Right ventricle myocardium inferior (tissue), 1 donor: ENCODE results near the gene RPH3AL. TPM values are rescaled to one million over a fixed set of nuclear protein-coding genes. Genes with fewer than 3 reads are reported as not detected.
A peak's percentile ranks its signal among the peaks of the same experiment; 100 is the strongest.
"Not testable (repeated sequence)": the region's sequence is repeated elsewhere in the genome, so short reads cannot be mapped to it uniquely, and the experiment has no call there.

ENCODE experiments used
- ATAC-seq: fragments of 200-7000 bp; cut with Tn5 transposase; one replicate; pipeline ENCODE4 v1.9.1; 2020; ENCODE audit warnings: mild to moderate bottlenecking, moderate library complexity
- DNase-seq: peaks from one replicate; pipeline ENCODE4 v3.0.0; 2021; ENCODE audit errors: missing footprints
- intact Hi-C: fragments of 100-400 bp; cut with DNase I; formaldehyde crosslinking; loops from one replicate; pipeline ENCODE4 v1.11.0; 2022
- total RNA-seq: library from RNA; stranded (reverse); fragmentation: NEBNext Ultra II Directional; extraction: Animal tissue kit (Norgen Biotek cat#: 25700); gene quantifications from one replicate; pipeline ENCODE4 v1.2.1, GENCODE V29; 2021
- donor health status: DM: no; HTN: yes; CAD: no; lungs with severe emphysema.

The RPH3AL gene
- total RNA-seq, 1 donor from 2014 or later, result 3.6 TPM

DNA sequence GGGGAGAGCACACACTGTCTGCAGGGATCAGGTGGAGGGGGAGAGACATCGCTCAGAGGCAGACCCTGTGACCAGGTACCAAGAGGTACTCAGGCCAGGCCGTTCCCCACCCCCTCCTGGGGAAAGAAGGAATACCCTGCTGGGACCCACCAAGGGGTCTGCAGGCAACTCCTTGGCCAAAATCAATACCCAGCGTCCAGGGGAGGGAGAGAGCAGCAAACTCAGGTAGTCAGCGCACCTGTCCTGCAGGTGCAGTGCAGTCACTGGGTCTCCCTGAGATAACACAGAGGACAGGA, 113.7 kb downstream of the RPH3AL start:
- DNase-seq, result no peak

DNA sequence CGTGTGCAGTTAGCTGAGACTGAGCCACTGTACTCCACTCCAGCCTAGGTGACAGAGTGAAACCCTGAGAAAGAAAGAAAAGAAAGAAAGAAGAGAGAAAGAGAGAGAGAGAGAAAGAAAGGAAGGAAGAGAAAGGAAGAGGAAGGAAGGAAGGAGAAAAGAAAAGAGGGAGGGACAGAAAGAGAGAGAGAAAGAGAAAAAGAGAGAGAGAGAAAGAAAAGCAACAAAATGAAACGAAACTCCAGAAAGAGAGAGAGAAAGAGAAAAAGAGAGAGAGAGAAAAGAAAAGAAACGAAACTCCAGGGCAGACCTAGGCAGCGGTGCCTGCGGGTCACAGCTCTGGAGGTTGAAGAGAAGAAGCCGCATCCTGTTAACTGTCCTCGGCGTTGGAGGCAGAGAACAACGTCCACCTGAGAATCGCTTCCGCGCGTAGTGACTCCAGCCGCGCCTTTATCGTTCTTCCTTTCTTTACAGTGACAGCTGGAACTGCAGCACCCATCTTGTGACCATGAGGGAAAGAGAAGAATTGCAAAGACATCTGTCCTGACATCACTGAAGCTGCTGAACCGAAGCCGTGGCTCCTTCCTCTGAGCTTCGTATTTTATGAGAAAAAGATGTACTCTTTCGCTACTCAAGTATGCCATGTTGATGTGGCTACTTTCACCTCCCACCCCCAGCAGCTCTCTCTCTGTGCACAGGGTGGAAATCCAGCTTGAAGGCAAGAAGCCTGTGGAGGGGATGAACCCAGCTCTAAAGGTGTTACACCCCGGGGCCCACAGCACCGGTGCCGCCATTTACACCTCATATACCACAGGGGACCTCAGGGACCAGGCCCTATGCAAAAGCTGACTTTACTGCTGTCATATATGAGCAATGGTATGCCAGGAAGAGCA, 114.3 kb downstream of the RPH3AL start:
- intact Hi-C loops, result no loop called here
- ATAC-seq (no peak), DNase-seq (no peak)

More for the DNA sequence above, 113.7 kb downstream of the RPH3AL start:
- intact Hi-C loops, result no loop called here
- no peak for ATAC-seq

DNA sequence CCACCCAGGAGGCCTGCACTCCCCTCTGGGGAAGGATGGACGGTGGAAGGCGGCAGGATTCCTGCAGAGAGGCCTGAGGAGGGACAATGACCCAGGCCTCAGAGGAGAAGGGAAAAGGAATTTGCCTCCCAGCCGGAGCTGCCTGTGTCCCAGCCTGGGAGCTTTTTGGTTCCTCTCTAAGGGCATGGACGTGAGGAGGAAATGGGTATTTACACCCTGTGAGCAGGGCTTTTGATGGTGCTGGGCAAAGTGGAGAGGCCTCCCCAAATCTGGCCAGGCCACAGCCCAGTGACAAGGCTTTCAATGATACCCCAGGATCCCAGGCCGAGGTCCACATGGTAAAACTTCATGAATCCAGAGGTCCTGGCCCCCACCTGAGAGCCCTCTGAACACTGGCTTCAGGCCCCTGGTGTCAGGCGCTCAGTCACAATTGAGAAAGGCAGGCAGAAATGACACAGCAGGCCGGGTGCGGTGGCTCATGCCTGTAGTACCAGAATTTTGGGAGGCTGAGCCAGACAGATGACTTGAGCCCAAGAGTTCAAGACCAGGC, 115.1 kb downstream of the RPH3AL start:
- DNase-seq (peak; percentile 11), ATAC-seq (no peak)
- intact Hi-C loops, result no loop called here

DNA sequence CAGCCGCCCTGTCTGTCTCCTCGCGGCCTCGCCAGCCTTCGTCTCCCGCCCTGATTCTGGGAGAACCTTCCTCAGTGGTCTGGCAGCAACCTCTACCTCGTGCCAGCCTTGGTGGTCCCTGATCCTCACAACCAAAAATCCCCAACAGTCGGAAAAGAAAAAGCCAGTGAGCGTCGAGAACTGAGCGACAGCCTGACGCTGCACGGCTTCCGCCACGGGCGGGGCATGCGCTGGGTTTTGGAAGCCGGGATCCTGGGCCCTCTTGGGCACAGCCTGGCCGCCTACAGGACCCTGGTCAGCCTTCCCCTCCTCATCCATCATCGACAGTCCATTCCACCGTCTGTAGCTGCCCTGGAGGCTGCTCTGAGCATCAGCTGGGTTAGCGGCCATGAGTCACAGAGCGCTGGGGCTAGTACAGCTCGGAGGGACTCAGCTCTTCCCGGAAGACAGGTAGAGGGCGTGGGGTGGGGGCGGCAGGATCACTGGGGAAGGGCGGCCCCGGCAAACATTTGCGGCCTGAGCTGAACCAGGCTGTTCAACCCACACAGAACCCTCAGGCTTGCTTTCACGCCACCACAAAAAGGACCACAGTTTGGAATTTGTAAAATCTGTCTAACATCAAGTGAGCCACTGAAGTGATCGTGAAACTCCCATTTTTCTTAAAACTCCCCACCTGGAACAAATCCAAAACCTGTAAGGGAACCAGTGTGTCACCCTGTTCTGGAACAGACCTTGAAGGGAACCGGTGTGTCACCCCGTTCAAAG, 115.8 kb downstream of the RPH3AL start:
- intact Hi-C loops, result no loop called here
- ATAC-seq (no peak), DNase-seq (peak; percentile 42)

DNA sequence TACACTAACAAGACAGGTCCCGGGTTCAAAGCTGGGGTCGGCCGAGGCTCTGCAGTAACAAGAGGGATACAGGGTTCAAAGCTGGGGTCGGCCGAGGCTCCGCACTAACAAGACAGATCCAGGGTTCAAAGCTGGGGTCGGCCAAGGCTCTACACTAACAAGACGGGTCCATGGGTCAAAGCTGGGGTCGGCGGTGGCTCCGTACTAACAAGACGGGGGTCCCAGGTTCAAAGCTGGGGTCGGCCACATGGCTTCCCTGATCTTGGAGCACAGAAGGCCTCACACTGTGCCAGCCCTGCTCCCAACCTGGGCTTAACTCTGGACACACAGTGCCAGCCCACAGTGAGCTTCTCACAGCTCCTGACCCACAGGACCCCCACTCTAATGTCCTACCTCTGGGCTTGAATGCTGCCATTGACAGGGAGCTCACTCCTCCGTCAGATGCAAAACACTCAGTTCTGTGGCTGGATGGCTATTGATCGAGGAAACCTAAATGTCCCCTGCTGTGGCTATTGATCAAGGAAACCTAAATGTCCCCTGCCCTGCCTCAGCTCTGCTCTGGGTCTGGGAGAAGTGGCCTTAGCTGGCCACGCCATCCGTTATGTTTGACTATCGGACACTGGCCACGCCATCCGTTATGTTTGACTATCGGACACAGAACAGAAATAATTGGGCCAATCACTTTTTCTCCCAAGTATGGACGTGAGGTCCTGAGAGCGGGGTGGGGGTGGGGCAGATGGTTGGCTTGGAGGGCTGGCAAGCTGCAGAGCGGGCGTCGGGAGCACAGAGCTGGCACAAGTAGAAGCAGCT, 116.6 kb downstream of the RPH3AL start:
- DNase-seq, result peak; percentile 48
- intact Hi-C loops, result no loop called here
- no peak for ATAC-seq

DNA sequence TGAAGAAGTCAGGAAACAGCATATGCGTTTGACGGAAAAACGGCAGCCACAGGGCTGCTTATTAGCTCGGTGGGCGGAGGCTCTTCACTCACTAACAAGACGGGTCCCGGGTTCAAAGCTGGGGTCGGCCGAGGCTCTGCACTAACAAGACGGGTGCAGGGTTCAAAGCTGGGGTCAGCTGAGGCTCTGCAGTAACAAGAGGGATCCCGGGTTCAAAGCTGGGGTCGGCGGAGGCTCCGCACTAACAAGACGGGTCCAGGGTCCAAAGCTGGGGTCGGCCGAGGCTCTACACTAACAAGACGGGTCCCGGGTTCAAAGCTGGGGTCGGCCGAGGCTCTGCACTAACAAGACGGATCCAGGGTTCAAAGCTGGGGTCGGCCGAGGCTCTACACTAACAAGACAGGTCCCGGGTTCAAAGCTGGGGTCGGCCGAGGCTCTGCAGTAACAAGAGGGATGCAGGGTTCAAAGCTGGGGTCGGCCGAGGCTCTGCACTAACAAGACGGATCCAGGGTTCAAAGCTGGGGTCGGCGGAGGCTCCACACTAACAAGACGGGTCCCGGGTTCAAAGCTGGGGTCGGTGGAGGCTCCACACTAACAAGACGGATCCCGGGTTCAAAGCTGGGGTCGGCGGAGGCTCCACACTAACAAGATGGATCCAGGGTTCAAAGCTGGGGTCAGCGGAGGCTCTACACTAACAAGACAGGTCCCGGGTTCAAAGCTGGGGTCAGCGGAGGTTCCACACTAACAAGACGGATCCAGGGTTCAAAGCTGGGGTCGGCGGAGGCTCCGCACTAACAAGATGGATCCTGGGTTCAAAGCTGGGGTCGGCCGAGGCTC, 117.4 kb downstream of the RPH3AL start:
- DNase-seq, result peak; percentile 60
- ATAC-seq, result not testable (repeated sequence)
- intact Hi-C loops, result loop anchor here (5.0 kb wide), 1 partner anchor 53 kb away; the partner anchor contains the start of gene DOC2B

DNA sequence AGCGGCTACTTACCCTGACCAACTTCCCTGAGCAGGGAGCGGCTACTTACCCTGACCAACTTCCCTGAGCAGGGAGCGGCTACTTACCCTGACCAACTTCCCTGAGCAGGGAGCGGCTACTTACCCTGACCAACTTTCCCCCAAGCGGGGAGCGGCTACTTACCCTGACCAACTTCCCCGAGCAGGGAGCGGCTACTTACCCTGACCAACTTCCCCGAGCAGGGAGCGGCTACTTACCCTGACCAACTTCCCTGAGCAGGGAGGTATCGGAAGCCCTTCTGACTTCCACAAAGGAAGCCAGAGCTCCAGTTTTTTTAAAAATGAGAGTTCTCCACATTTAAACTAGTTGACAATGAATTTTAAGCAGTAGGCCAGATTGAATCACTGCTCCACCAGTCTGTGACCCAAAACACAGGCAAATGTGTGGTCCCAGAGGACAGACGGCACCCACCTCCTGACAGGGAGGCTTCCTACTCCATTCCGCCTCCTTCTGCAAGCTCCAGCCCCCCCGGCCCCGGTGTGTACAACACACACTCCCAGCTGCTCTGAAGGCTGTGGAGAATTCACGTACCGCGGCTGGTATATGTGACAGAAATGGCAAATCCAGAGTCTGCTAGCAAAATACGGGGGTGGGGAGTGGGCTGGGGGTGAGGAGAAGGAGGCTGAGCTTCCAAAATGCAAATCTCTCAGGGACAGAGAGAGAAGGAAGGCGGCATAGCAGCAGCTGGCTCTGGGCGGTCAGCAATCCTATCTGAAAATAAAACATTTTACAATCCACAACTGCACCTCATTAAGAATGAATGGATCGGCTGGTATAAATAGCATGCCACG, 118.2 kb downstream of the RPH3AL start:
- peak; percentile 32 for DNase-seq
- ATAC-seq, result not testable (repeated sequence)
- intact Hi-C loops, result loop anchor here (5.0 kb wide), 1 partner anchor 52 kb away; the partner anchor contains the start of gene DOC2B

DNA sequence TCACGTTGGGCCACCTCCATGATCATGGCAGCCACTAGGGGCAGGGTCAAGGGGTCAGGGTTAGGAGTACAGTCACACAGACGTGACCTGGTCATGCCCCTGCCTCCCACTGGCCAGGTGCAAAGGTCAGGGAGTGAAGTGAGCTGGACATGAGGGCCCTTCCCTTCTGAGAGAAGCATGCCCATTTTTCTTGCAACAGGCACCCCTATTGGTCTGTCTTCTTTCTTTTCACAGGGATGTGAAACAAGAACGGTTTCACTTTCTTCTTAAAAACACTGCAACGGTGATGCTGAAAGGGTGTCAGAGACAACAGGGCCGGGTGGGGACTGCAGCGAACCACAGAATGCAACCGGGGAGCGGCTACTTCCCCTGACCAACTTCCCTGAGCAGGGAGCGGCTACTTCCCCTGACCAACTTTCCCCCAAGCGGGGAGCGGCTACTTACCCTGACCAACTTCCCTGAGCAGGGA, 119.1 kb downstream of the RPH3AL start:
- intact Hi-C loops, result loop anchor here (5.0 kb wide), 1 partner anchor 51 kb away; the partner anchor contains the start of gene DOC2B
- DNase-seq (peak; percentile 56), ATAC-seq (peak; percentile 29)

DNA sequence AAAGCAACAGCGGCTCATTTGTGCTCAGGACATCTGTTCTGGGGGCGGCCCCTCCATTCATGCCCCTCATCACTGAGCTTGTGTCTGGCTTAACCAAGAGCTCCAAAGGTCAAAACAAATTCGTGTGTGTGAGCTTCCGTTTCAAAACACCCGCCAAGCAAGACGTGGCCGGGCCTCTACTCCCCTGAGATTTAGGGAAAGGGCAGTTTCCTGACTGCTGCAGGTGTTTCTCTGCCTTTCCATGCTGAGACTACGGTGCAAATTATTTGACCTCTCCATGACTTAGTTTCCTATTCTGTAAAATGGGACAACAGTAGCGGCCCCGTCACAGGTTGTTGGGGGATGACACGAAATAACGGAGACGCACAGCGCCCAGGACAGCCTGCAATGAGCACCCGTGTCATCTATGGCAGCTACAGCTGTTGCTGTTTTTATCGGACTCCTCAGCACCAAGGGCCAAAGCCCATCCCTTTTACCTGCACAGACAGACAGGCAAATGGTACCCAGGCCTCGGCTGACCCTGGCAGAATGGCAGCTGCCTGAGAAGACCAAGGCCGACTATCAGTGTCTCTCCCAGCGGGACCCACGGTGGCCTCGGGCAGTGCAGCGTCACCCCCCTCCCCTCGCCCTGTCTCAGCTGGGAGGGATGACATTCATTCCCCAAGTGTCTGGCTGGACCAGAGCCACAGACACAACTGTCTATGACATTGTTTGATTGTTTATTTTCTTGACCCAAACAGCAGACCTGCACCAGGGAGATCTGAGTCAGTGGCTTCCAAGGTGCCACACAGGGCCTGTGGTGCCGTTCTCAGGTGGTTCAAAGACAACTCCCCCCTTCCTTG, 120.4 kb downstream of the RPH3AL start:
- no peak for ATAC-seq
- intact Hi-C loops, result loop anchor here (5.0 kb wide), 1 partner anchor 50 kb away; the partner anchor contains the start of gene DOC2B
- peak; percentile 16 for DNase-seq

DNA sequence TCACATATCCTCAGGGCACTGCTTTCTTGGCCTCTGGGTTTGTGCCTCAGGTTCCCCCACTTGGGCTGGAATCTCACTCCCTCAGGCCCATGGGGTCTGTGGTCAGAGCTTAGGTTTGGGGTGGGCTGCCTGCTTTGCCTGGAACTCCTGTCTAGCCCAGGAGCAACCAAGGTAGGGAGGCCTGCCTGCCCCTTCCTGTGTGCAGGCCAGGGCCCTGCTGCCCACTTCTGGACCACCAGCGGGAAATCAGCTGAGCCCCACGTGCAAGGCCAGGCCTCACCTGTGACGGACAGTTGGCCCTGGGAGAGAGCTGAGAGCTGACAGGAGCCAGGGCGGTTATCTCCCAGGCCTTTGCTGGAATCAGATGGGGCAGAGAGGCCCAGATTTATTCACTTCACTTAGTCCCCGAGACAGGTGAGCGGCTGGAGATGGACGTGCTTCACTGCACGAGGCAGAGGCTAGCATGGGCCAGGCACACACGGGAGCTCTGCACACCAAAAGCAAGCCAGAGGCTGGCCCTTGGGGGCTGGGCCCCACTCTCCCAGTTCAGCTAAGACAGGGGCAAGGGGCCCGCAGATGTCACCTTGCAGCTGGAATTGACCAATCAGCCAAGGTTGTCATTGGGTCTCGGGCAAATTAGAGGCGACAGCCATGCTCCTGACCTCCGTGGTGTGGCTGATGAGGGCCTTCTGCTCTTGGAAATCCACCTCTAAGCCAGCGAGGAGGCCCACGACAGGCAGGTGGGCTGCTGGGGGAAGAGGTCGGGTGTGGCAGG, 121.2 kb downstream of the RPH3AL start:
- intact Hi-C loops, result loop anchor here (5.0 kb wide), 1 partner anchor 49 kb away; the partner anchor contains the start of gene DOC2B
- ATAC-seq (no peak), DNase-seq (peak; percentile 31)

DNA sequence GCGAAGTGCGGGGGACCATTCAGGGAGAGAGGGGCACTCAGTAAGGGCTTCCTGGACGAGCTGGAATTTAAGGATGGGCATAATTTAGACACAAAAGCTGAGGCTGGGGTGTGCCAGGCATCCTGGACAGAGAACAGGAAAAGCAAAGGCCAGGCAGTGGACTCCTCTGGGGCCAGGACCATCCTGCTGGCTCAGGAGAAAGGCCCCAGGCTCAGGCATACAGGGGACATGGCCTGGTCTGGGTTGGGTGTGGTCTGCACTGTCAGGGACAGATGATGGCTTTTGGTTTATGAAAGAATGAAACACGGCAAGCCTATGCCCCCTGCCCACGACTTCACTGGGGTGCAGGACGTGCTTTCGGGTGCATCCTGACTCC, 122.2 kb downstream of the RPH3AL start:
- DNase-seq, result peak; percentile 9
- intact Hi-C loops, result loop anchor here (5.0 kb wide), 1 partner anchor 48 kb away; the partner anchor contains the start of gene DOC2B
- ATAC-seq, result no peak

DNA sequence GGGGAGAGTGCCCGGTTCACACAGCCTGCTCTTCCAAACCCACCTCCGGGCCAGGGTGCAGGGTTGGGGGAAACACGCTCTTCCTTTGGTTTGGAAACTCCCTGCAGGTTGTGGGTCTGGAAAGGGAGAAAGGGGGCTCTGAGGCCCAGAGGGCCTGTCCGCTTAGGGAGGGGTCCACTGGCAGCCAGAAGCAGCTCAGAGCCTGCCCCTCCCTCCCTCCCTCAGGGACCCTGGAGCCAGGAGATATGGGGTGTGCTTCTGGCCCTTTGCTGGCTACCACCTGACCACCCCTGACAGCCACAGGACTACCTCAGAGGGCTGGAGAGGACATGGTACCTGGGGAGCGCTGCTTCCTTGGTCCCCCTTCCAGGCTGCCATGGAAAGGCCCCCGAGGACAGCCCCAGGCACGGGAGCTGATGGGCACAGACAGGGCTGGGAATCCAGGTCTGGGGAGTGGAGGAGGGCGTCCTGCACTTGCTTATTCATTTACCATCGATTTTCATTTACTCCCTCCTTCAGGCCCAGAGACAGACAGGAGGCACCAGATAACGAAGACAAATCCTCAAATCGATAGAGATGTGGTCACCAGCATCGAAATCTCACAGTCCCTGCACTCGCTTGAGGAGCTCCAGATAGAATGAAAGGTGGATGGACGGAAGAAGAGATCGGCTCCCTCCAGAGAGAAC, 122.8 kb downstream of the RPH3AL start:
- ATAC-seq, result no peak
- DNase-seq, result peak; percentile 9
- intact Hi-C loops, result loop anchor here (5.0 kb wide), 1 partner anchor 48 kb away; the partner anchor contains the start of gene DOC2B

DNA sequence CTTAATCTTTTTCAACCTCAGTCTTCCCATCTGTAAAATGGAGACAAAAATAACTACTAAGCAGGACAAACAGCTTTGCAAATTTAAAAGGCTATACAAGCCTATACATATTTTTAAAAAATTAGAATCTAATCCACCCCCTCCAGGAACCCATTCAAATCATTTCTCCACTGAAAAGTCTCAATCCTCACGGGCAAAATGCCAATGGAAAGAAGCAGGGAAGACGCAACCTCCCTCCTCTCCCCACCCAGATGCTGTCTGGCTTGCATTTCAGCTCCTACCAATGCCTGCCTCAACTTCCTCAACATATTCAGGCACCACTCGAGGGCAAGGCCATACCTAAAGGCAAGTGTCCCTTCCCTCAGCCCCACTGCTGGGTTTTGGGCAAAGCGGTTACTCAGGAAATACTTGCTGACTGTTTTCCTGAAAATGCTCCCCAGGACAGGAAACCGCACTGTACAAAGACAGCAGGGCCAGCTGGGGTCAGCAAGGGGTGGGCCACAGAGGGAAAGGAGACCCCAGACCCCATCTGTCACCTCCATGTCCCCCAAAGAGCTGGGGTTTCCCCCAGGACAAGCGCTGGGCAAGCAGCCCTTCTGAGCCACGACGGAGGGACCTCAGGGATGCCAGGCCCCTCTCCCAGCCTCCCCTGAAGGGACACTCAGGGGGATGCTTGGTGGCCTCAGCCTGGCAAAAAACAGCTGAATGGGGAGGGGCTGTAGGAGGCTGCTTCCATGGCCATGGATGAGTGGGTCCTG, 123.5 kb downstream of the RPH3AL start:
- intact Hi-C loops, result no loop called here
- ATAC-seq (no peak), DNase-seq (peak; percentile 5)
